Mucosa of rectum (tissue), 2 donors: ENCODE results near the gene PDC.
"Not testable (repeated sequence)": the region's sequence is repeated elsewhere in the genome, so short reads cannot be mapped to it uniquely, and the experiment has no call there.

Source experiments
- H3K27ac ChIP-seq, 2 donors: one replicate each; pipeline ENCODE4 v1.7.0; 2013; ENCODE audit warnings: inconsistent platforms in 2 of 2, low read depth in 2 of 2, low read length in 2 of 2
- H3K27me3 ChIP-seq, 2 donors: one replicate each; pipeline ENCODE4 v1.7.0; 2013; ENCODE audit warnings: low read length in 2 of 2; ENCODE audit not compliant: control insufficient read depth in 2 of 2, insufficient read depth in 2 of 2
- H3K36me3 ChIP-seq, 2 donors: one replicate each; pipeline ENCODE4 v1.7.0; 2013; ENCODE audit warnings: low read length in 2 of 2; ENCODE audit not compliant: control insufficient read depth in 2 of 2, insufficient read depth in 2 of 2
- H3K4me1 ChIP-seq, 2 donors: one replicate each; pipeline ENCODE4 v1.7.0; 2013; ENCODE audit warnings: low read length in 2 of 2, mild to moderate bottlenecking in 1 of 2; ENCODE audit not compliant: control insufficient read depth in 2 of 2, insufficient read depth in 2 of 2
- H3K4me3 ChIP-seq, 2 donors: one replicate each; pipeline ENCODE4 v1.7.0; 2013; ENCODE audit warnings: low read length in 2 of 2
- H3K9ac ChIP-seq, 2 donors: one replicate each; pipeline ENCODE4 v1.7.0; 2013; ENCODE audit warnings: low read length in 2 of 2, low read depth in 1 of 2, mild to moderate bottlenecking in 1 of 2
- H3K9me3 ChIP-seq, 2 donors: one replicate each; pipeline ENCODE4 v1.7.0; 2013; ENCODE audit warnings: low read length in 2 of 2; ENCODE audit not compliant: control insufficient read depth in 2 of 2
- donor health status: healthy.
- donor health status: Normal muscosa, but diverticular disease.

The PDC gene

DNA sequence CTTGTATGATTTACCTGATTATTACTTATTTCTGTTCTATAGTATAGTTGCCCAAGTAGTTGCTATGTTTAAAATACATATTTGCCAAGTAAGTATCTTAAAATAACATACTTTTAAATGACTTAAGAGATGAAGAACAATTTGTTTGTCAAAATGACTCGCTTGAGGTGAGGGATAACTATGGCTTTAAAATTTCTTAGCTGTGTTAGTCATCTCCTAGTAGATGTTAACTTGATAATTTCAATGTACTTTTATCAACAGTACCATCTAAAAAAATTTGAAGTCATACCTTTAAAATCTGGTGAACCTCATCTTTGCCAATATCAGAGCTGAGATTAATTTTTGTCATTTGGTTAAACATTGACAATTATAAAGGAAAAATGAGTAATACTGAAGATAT, 47.6 kb downstream of the PDC start:
- no peaks in the 10 kb centered on the region for H3K4me1 ChIP-seq
- H3K9ac ChIP-seq: no peak overlapping the region
- no peaks in the 10 kb centered on the region for H3K9me3 ChIP-seq
- peaks cover 0 to 8% of the 10 kb centered on the region in 2 donors for H3K36me3 ChIP-seq
- no peak overlapping the region for H3K27ac ChIP-seq
- H3K4me3 ChIP-seq: no peak overlapping the region
- H3K27me3 ChIP-seq: no peaks in the 10 kb centered on the region

- peaks cover 18 to 21% of the 10 kb centered on the region in 2 donors for H3K36me3 ChIP-seq
- no peak overlapping the region for H3K9ac ChIP-seq
- H3K4me1 ChIP-seq: peaks cover 0 to 2% of the 10 kb centered on the region in 2 donors
- H3K9me3 ChIP-seq: no peaks in the 10 kb centered on the region
- no peaks in the 10 kb centered on the region for H3K27me3 ChIP-seq
- H3K4me3 ChIP-seq: no peak overlapping the region
- H3K27ac ChIP-seq: no peak overlapping the region
These were observed 51.8 kb downstream of the PDC start for GRCh38 chr1:186409091-186409490.

- peaks cover 25 to 28% of the 10 kb centered on the region in 2 donors for H3K36me3 ChIP-seq
These were observed 56.4 kb downstream of the PDC start for GRCh38 chr1:186404454-186405051.

DNA sequence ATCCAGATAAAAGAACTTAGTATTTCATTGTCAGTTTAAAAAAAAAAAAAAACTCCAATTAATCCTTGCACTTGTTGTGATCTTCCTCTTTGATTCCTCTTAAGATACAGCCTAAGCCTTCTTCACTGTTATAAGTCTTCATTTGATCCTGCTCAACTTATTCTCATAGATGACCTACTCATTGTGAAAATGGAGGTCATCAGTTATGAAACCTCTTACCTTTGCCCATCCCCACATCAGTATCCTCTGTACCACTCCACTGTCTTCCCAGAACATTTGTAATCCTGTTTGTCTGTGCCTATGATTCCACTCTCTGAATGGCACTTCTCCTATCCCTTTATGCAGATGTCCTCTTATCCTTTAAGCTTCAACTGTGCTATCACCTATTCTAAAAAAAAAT, 57.3 kb downstream of the PDC start:
- Histone ChIP-seq H3K4me3 (no peak overlapping the region), H3K36me3 (peaks cover 25 to 28% of the 10 kb centered on the region in 2 donors)

More at GRCh38 chr1:186404454-186405051, 56.4 kb downstream of the PDC start:
- Histone ChIP-seq H3K27me3 (no peaks in the 10 kb centered on the region), H3K9me3 (no peaks in the 10 kb centered on the region), H3K4me3 (no peak overlapping the region), H3K9ac (no peak overlapping the region), H3K27ac (no peak overlapping the region), H3K4me1 (peaks cover 0 to 2% of the 10 kb centered on the region in 2 donors)

GRCh38 chr1:186401446-186401845, 59.5 kb downstream of the PDC start:
- H3K9me3 ChIP-seq, H3K9ac ChIP-seq, H3K4me3 ChIP-seq, H3K27ac ChIP-seq, H3K4me1 ChIP-seq, H3K27me3 ChIP-seq: not testable (repeated sequence)
- peaks cover 20 to 26% of the 10 kb centered on the region in 2 donors for H3K36me3 ChIP-seq

More for the DNA sequence above, 57.3 kb downstream of the PDC start:
- no peaks in the 10 kb centered on the region for H3K9me3 ChIP-seq
- no peak overlapping the region for H3K9ac ChIP-seq
- peaks cover 0 to 2% of the 10 kb centered on the region in 2 donors for H3K4me1 ChIP-seq
- no peaks in the 10 kb centered on the region for H3K27me3 ChIP-seq
- no peak overlapping the region for H3K27ac ChIP-seq
